Panc1 (cell line): ENCODE data around the gene ADGRL1.
"Not testable (repeated sequence)": the region's sequence is repeated elsewhere in the genome, so short reads cannot be mapped to it uniquely, and the experiment has no call there.

Source experiments
- CTCF ChIP-seq: fragments of 450-650 bp; IDR thresholded peaks from 2 replicates; pipeline ENCODE4 v1.5.1; 2017; ENCODE audit warnings: mild to moderate bottlenecking
- POLR2AphosphoS5 ChIP-seq: IDR thresholded peaks from 2 replicates; pipeline ENCODE4 v1.6.1; 2012; ENCODE audit warnings: mild to moderate bottlenecking, low read depth, low read length, moderate library complexity
- REST ChIP-seq, 2 experiments: IDR thresholded peaks; 2 replicates each; pipeline ENCODE4 v1.6.1; 2011 to 2012; ENCODE audit warnings: low read depth in 2 of 2, control low read depth in 1 of 2, low read length in 1 of 2, mild to moderate bottlenecking in 1 of 2, moderate library complexity in 1 of 2; ENCODE audit not compliant: insufficient read depth in 1 of 2
- SIN3A ChIP-seq: IDR thresholded peaks from 2 replicates; pipeline ENCODE4 v1.6.1; 2012; ENCODE audit warnings: low read depth, mild to moderate bottlenecking, low read length, moderate library complexity, borderline replicate concordance; ENCODE audit not compliant: insufficient read depth

GRCh38 chr19:14226498-14226897 lies 20.5 kb upstream of the ADGRL1 start:
- not testable (repeated sequence) for TF ChIP-seq CTCF; POLR2AphosphoS5; REST (IDR thresholded peaks at IDR 0.05; ENCODE audit: insufficient read depth in 1 of 2, low read depth in 2 of 2, low read length in 1 of 2); SIN3A
